ENCODE measurements around the gene ATF7. TPM values are rescaled to one million over a fixed set of nuclear protein-coding genes. Genes with fewer than 3 reads are reported as not detected.
"Not testable (repeated sequence)": the region's sequence is repeated elsewhere in the genome, so short reads cannot be mapped to it uniquely, and the experiment has no call there.

The ATF7 gene
- polyA plus RNA-seq, 1 of the 3 experiments (the other 2 are of a cell fraction) = 12.8 TPM

GRCh38 chr12:53551889-53552291 is 74.3 kb downstream of the ATF7 start:
- POLR2A ChIA-PET = no interaction called here
- CTCF ChIA-PET = interaction anchor here (1.0 to 1.9 kb wide), 3 partner anchors 8 to 195 kb away, joined by 3 to 6 read pairs (median 5); partner anchors contain the start of gene ATP5MC2
- Histone ChIP-seq H3K79me2 (ENCODE audit: insufficient read depth) (no peaks in the 10 kb centered on the region), H3K4me3 (ENCODE audit: low read depth in 2 of 2, low read length in 1 of 2) (no peak overlapping the region), H3F3A (replicated peaks; ENCODE audit: insufficient read depth) (no peaks in the 10 kb centered on the region), H3K9me3 (no peaks in the 10 kb centered on the region), H3K9me2 (no peaks in the 10 kb centered on the region), H3K9ac (no peak overlapping the region), H3K4me2 (no peak overlapping the region), H3K27me3 (ENCODE audit: insufficient read depth) (no peaks in the 10 kb centered on the region), H3K27ac (ENCODE audit: low read depth in 2 of 2, low read length in 1 of 2) (no peak overlapping the region), H2AFZ (ENCODE audit: low read depth) (no peak overlapping the region), H3K36me3 (replicated peaks in 1 of 2; ENCODE audit: control insufficient read depth in 1 of 2, insufficient read depth in 2 of 2, low read length in 1 of 2) (peaks cover 0 to 41% of the 10 kb centered on the region in 2 experiments), H3K4me1 (ENCODE audit: control insufficient read depth in 1 of 2, insufficient read depth in 2 of 2, low read depth in 1 of 2, low read length in 1 of 2) (no peaks in the 10 kb centered on the region), H4K20me1 (ENCODE audit: insufficient read depth) (no peaks in the 10 kb centered on the region)
- no peak for DNase-seq
- no peak for TF ChIP-seq NRF1 (IDR thresholded peaks at IDR 0.05; ENCODE audit: low read depth, low read length)
- TF ChIP-seq JUND (IDR thresholded peaks at IDR 0.05) = no peak
- no peak for TF ChIP-seq EP300 (IDR thresholded peaks at IDR 0.05; ENCODE audit: borderline replicate concordance in 1 of 2, low read depth in 1 of 2, low read length in 1 of 2)
- no peak for TF ChIP-seq MEF2A (IDR thresholded peaks at IDR 0.05; ENCODE audit: borderline replicate concordance, low read depth)
- no peak for TF ChIP-seq FOXM1 (IDR thresholded peaks at IDR 0.05; ENCODE audit: low read depth)
- no peak for TF ChIP-seq USF1 (IDR thresholded peaks at IDR 0.05; ENCODE audit: borderline replicate concordance, low read depth)
- TF ChIP-seq TCF12 (IDR thresholded peaks at IDR 0.05) = no peak
- no peak for TF ChIP-seq FOXJ3 (CRISPR knock-in tag; IDR thresholded peaks at IDR 0.05)
- 100% methylated on average over 2 of the region's 2 CpGs for WGBS (ENCODE audit: low lambda C conversion rate)

- ChIA-PET CTCF (interaction anchor here (1.3 kb wide), 1 partner anchor 125 kb away, joined by 5 read pairs; the partner anchor contains the start of gene ATP5MC2), POLR2A (no interaction called here)
- no peaks in the 10 kb centered on the region for H3K79me2 ChIP-seq (ENCODE audit: insufficient read depth)
- TF ChIP-seq RFX5 (IDR thresholded peaks at IDR 0.05; ENCODE audit: low read length) (no peak), NRF1 (IDR thresholded peaks at IDR 0.05; ENCODE audit: low read depth, low read length) (no peak)
- H3K9ac ChIP-seq = no peak overlapping the region
- DNase-seq = no peak
- H3K9me2 ChIP-seq = no peaks in the 10 kb centered on the region
- no peaks in the 10 kb centered on the region for H4K20me1 ChIP-seq (ENCODE audit: insufficient read depth)
- no peaks in the 10 kb centered on the region for H3K9me3 ChIP-seq
- H3K4me2 ChIP-seq = no peak overlapping the region
- 91% methylated on average over 1 of the region's 1 CpG for WGBS (ENCODE audit: low lambda C conversion rate)
- no peaks in the 10 kb centered on the region for H3K4me1 ChIP-seq (ENCODE audit: control insufficient read depth in 1 of 2, insufficient read depth in 2 of 2, low read depth in 1 of 2, low read length in 1 of 2)
- no peak overlapping the region for H2AFZ ChIP-seq (ENCODE audit: low read depth)
- H3K36me3 ChIP-seq (replicated peaks in 1 of 2; ENCODE audit: control insufficient read depth in 1 of 2, insufficient read depth in 2 of 2, low read length in 1 of 2) = peaks cover 0 to 41% of the 10 kb centered on the region in 2 experiments
- H3K27me3 ChIP-seq (ENCODE audit: insufficient read depth) = no peaks in the 10 kb centered on the region
- no peak overlapping the region for H3K4me3 ChIP-seq (ENCODE audit: low read depth in 2 of 2, low read length in 1 of 2)
- no peak overlapping the region for H3K27ac ChIP-seq (ENCODE audit: low read depth in 2 of 2, low read length in 1 of 2)
- H3F3A ChIP-seq (replicated peaks; ENCODE audit: insufficient read depth) = no peaks in the 10 kb centered on the region
Measured at GRCh38 chr12:53550595-53550994, 75.6 kb downstream of the ATF7 start.

- H3K4me1 ChIP-seq (ENCODE audit: control insufficient read depth in 1 of 2, insufficient read depth in 2 of 2, low read depth in 1 of 2, low read length in 1 of 2); POLR2A ChIA-PET; H3K4me3 ChIP-seq (ENCODE audit: low read depth in 2 of 2, low read length in 1 of 2); H3K27ac ChIP-seq (ENCODE audit: low read depth in 2 of 2, low read length in 1 of 2); H4K20me1 ChIP-seq (ENCODE audit: insufficient read depth); H3K27me3 ChIP-seq (ENCODE audit: insufficient read depth); H3K4me2 ChIP-seq; H2AFZ ChIP-seq (ENCODE audit: low read depth); H3F3A ChIP-seq (replicated peaks; ENCODE audit: insufficient read depth); H3K9me2 ChIP-seq; H3K9ac ChIP-seq; H3K79me2 ChIP-seq (ENCODE audit: insufficient read depth); H3K9me3 ChIP-seq; DNase-seq: not testable (repeated sequence)
- WGBS (ENCODE audit: low lambda C conversion rate) = 96% methylated on average over 8 of the region's 8 CpGs
- CTCF ChIA-PET = interaction anchor here (0.7 to 1.3 kb wide), 2 partner anchors 108 to 126 kb away, joined by 3 to 5 read pairs; partner anchors contain the start of gene ATP5MC2
- H3K36me3 ChIP-seq (replicated peaks in 1 of 2; ENCODE audit: control insufficient read depth in 1 of 2, insufficient read depth in 2 of 2, low read length in 1 of 2) = peaks cover 0 to 41% of the 10 kb centered on the region in 2 experiments
Measured at GRCh38 chr12:53550131-53550530, 76.1 kb downstream of the ATF7 start.

DNA sequence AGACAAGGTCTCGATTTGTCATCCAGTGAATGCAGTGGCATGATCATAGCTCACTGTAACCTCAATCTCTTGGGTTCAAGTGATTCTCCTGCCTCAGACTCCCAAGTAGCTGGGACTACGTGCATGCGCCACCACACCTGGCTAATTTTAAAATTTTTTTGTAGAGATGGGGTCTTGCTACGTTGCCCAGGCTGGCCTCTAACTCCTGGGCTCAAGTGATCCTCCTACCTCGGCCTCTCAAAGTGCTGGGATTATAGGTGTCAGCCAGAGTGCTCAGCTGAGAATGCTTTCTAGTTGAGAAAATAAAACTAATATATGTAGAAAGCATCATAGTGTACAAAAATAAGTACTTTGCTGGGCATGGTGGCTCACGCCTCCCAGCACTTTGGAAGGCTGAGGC is 77.8 kb downstream of the ATF7 start:
- H3K9me3 ChIP-seq; DNase-seq; H3K79me2 ChIP-seq (ENCODE audit: insufficient read depth); H3K4me2 ChIP-seq; H3K4me3 ChIP-seq (ENCODE audit: low read depth in 2 of 2, low read length in 1 of 2); H4K20me1 ChIP-seq (ENCODE audit: insufficient read depth); H3K9ac ChIP-seq; H3K27me3 ChIP-seq (ENCODE audit: insufficient read depth); H2AFZ ChIP-seq (ENCODE audit: low read depth); H3K9me2 ChIP-seq; H3K27ac ChIP-seq (ENCODE audit: low read depth in 2 of 2, low read length in 1 of 2); POLR2A ChIA-PET; H3K4me1 ChIP-seq (ENCODE audit: control insufficient read depth in 1 of 2, insufficient read depth in 2 of 2, low read depth in 1 of 2, low read length in 1 of 2): not testable (repeated sequence)
- Histone ChIP-seq H3F3A (replicated peaks; ENCODE audit: insufficient read depth) (peaks cover 11% of the 10 kb centered on the region), H3K36me3 (replicated peaks in 1 of 2; ENCODE audit: control insufficient read depth in 1 of 2, insufficient read depth in 2 of 2, low read length in 1 of 2) (peaks cover 0 to 41% of the 10 kb centered on the region in 2 experiments)
- CTCF ChIA-PET = interaction anchor here (1.0 to 1.6 kb wide), 3 partner anchors 127 to 198 kb away, joined by 3 to 8 read pairs (median 3); partner anchors contain the start of gene ATP5MC2
- WGBS (ENCODE audit: low lambda C conversion rate) = 98% methylated on average over 6 of the region's 6 CpGs

Data from SK-N-SH (cell line).